Amniotic epithelial cell (primary cell): Measurements from ENCODE around the gene SSH3.
"Not testable (repeated sequence)": the region's sequence is repeated elsewhere in the genome, so short reads cannot be mapped to it uniquely, and the experiment has no call there.

Source experiments
- DNase-seq: peaks from one replicate; pipeline ENCODE4 v3.0.0-alpha.2; 2010; ENCODE audit warnings: low read depth

Gene SSH3

DNA sequence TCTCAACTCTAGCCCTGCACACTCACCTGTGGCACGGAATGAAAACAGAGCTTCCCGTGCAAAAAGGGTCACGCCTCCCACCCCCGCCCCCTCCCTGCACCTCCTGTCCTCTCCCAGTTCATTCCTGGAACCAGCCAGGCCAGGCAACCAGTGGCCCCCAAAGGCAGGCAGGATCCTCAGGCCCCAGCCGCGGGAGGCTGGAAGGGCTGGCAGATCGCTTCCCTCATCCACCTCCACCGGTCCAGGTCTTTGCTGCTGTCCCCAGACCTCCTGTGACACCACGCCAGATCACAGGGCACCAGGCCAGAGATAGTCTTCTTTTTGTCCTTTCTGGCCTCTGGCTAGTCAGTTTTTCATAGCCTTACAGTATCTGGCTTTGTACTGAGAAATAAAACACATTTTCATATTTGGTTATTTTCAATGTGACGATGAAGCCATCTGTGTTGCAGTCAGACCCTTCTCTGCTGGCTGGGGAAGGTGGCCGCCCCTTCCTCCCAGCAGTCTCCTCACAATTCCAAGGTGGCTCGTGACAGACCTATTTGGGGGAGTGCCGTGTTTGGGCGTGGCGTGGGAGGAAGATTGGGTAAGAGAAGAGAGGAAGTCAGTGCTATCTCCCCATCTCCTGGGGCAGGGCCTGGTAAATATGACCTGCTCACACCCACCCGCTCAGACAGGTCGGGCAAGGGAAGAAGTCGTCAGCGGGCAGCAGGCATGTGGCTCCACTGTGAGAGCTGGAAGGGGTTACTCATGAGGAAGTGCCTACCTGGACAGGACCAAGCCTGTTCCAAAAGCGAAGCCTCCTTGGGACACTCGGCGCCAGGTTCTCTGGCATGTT lies 9.1 kb downstream of the SSH3 start:
- DNase-seq, result peak; percentile 58

DNA sequence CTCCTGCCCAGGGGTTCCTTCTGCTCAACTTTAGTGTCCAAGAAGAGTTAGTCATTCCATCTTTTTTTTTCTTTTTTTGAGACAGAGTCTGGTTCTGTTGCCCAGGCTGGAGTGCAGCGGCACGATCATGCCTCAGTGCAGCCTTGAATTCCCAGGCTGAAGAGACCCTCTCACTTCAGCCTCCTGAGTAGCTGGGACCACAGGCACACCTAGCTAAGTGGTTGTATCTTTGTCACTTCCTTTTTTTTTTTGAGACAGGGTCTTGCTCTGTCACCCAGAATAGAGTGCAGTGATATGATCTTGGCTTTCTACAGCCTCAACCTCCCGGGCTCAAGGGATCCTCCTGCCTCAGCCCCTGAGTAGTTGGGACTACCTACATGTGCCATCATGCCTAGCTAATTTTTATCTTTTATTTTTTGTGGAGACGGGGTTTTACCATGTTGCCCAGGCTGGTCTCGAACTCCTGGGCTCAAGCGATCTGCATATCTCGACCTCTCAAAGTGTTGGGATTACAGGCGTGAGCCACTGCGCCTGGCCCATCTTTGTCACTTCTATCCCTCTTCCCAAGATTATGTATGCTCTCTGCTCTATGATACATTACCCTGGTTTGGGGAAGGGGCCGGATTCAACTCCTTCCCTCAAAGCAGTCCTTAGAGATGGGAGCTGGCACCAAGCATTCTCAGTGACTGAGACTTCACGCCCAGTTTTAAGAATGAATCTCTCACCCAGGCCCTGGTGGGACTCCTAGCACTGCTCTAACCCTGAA lies 10.0 kb downstream of the SSH3 start:
- no peak for DNase-seq

DNA sequence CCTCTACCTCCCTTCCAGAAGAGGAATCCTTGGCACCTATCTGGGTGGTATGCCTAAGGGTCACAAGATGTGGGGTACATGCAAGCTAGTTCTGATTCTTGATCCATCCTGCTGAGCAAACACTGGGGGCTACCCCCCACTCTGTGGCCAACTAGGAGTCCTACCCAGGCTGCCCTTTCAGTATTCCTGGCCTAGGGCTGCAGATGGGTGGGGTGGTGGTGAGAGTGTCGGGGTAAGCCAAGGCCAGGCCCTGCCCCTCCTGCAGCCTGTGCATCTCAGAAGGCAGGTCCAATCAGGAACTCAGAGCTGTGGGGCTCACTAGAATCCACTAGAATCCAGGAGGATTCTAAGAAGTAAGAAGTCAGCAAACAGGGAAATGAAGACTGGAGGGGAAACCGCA lies 10.9 kb downstream of the SSH3 start:
- no peak for DNase-seq

DNA sequence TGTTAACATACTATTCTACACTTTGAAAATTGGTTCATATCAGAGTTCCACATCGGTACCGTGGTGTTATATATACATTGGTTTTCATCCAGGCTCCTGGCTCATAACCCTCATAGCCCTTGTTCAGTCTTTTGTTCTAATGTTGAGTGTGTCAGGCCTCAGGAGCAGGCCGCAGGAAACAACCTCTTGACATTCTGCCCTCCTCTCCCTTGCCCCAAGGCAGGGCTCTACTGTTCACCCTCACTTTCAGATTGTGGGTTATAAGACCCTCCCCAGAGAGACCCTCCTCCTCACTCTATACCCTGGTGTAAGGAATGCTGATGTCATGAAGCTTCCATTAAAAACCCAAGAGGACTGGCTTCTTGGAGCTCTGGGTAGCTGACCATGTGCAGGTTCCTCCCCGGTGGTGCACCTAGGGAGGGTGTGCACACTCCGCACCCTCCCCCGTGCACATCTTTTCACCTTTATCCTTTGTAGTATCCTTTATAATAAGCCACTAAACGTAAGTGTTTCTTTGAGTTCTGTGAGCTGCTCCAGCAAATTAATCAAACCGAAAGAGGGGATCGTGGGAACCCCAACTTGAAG lies 12.1 kb downstream of the SSH3 start:
- DNase-seq, result no peak

DNA sequence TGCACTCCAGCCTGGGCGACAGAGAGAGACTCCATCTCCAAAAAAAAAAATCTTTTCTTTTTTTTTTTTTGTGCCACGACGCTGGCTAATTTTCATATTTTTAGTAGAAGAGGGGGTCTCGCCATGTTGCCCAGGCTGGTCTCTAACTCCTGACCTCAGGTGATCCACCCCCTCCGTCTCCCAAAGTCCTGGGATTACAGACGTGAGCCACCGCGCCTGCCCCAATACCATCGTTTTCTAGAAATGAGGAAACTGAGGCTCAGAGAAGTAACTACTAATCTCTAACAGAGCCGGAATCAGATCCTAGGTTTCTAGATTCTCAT lies 13.5 kb downstream of the SSH3 start:
- DNase-seq, result no peak

DNA sequence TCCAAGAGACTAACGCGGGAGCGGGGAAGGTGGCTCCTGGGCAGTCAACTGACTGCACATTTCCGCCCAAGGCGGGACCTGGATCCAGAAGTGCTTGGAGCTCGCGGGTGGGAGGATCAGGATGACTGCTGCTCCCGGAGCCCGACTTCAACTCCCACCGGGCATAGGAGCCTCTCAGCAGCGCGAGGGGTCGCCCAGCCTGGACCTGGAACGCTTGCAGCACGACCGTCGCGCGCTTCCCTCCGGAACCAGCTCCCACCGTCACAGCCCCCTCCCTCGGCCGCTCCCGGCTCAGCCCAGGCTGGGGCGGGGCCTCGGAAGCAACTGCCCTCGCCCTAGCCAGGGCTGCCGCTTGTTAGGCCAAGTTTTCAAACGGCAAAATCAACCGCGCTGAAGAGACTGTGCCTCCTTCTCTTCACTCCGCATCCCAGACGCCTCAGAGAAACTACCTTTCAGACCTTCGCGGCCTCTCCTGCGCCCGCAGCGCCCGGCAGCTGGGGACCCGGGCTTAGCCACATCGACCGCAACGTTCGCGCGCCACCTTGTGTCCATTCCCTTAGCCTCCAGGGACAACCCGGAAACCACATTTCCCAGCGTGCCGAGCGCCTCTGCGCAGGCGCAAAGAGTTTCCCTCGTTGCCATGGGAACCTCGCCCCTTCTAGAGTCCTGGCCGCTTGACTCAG lies 14.0 kb downstream of the SSH3 start:
- DNase-seq, result peak; percentile 84

DNA sequence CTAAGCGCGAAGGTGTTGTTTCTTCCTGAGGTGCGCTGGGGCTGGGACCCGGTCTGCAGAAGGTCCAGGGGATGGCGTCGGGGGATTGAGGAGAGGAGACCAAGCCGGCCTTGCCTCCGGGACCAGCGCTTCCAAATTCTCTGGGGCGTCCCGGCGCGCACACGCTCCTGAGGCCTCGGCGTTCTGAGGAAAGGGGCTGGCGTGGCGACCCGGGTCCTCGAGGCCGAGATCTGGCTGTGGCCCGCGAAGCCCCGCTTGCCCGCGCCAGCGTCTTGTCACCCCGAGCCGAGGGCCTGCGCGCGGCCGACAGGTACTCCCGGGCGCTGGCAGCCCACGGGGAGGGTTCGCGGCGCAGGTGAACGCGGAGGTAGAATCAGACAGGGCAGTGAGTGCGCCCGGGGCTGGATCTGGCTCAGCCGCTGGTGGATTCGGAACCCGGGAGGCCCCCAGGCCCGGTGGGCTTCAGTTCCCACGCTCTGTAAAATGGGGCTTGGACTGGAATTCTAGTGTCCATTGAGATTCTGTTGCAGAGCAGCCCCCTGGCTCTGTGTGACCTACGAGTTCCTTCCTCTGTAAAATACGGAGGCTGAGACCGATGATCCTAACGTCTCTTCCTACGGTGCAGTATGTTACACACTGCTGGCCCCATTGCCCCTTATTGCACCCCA lies 14.7 kb downstream of the SSH3 start:
- no peak for DNase-seq

DNA sequence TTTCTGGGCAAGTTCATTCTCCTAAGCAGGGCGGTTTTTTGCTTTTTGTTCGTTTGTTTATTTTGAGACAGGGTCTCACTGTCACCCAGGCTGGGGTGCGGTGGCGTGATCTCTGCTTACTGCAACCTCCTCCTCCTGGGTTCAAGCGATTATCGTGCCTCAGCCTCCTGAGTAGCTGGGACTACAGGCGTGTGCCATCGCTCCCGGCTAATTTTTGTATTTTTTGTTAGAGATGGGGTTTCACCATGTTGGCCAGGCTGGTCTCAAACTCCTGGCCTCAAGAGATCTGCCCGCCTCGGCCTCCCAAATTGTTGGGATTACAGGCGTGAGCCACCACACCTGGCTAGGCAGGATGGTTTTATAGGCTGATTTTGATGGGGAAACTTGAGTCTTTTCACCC lies 15.5 kb downstream of the SSH3 start:
- DNase-seq, result not testable (repeated sequence)

DNA sequence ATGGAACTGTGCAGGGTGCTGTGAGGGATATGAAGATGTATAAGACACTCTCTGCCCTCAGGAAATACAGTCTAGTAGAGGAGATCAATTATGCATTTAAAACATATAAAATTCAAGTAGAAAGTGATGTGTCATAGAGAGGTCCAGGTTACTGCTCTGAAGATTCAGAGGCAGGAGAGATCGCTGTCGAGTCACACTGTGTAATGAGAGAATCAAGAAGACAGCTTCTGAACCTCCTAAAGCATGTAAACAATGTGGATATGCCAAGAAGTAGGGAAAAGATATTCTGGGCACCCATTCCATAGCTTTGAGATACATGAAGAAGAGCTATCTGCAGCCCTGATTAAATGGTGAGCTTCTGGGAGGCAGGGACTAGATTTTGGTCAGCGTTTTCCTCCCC lies 16.7 kb downstream of the SSH3 start:
- no peak for DNase-seq

DNA sequence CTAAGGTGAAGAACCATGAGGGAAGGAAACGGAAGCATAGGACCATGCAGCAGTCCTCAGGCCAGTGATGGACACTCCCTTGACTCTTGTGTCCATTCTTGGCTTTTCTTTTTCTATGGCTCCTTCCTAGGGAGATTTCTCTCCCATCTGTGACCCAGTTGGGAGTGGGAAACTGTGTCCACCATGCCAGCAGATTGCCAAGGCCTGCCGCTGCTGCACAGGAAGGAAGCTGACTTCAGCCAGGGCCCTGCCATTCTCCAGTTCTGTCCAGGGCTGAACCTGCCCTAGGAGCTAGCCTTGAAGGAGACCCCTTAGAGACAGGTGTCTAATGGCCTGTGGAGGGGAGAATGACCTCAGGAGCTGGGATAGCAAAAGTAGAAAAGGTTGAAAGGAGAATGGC lies 17.4 kb downstream of the SSH3 start:
- no peak for DNase-seq

DNA sequence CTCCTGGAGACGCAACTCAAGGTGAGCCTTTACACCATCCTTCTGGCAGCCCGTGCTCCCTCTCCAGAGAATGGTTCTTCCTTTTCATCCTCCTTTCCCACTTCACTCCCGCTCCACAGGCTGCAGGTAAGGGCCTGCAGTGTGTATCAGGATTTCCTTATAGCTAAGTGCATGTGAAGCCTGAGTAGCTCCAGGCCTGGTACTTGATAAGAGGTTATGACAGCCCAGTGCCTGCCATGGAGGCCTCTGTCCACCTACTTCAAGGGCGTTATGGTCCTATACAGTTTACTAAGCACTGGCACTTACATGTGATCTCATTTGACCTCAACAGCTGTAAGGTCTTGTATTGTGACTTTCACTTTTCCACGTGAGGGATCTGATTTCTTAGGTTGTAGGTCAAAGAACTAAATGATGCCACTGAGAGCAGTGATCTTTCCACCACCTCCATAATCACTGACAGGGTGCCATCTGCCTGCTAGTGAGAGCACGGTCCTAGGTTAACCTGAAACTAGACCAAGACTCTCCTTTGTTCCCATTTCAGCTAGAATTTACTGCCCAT lies 18.1 kb downstream of the SSH3 start:
- no peak for DNase-seq

DNA sequence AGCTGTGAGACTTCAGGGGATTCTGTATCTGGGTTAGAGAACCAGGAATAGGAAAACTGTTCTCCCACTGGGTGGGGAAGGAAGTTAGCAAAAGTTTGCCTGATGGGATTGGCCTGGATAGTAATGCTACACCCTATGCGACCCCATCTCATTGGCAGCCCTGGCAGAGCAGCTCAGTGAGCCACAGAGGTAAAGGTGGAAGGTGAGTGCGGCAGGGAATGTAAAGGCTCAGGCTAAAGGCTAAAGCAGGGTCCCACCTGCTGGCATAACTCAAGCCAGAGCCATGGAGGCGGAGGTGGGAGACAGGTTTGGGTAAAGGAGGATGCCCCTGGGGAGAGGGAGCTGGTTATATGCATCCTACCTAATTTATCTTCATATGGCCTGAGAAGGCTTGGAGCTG lies 18.7 kb downstream of the SSH3 start:
- no peak for DNase-seq

DNA sequence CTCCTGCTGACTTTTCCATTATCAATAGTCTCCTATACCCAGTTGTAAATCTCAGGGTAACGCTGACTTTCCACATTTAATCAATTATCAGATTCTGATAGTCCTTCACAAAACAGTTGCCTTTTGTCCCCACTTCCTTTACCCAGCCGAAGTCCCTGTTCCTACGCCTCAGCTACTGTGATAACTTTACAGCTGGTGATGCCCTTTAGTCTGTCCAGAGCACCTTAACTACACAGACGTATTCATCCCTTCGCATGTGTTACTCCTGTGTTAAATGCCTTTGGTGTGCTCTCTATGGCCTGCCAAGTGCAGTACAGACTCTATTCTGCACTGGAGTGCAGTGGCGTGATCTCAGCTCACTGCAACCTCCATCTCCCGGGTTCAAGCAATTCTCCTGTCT lies 20.2 kb downstream of the SSH3 start:
- DNase-seq, result no peak

DNA sequence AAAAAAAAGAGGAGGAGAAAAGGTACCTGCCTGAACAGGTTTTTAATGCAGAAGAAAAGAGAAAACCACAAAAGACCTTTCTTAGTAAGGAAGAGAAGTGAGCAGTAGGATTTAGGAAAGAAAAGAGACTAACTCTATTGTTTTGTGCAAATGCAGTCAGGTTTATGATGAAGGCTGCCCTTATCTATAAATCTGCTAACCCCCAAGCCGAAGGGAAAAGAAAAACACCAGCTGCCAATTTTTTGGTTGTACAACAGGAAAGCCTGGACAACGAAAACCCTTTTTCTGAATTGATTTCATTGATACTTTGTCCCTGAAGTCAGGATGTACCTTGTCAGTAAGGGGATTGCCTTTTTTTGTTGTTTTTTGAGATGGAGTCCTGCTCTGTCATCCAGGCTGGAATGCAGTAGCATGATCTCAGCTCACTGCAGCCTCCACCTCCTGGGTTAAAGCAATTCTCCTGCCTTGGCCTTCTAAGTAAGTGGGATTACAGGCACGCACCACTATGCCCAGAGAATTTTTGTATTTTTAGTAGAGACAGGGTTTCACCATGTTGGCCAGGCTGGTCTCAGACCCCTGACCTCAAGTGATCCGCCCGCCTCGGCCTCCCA lies 28.9 kb downstream of the SSH3 start:
- no peak for DNase-seq

DNA sequence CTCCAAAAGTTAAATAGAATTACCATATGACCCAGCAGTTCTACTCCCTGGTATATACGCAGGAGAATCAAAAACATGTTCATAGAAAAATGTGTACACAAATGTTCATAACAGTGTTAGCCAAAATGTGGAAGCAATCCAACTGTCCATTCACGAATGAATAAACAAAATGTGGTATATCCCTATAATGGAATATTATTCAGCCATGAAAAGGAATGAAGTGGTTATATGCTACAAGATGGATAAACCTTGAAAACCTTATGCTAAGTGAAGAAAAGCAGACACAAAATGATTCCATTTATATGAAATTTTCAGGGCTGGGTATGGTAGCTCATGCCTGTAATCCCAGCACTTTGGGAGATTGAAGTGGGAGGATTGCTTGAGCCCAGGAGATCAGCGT lies 33.9 kb downstream of the SSH3 start:
- DNase-seq, result no peak

DNA sequence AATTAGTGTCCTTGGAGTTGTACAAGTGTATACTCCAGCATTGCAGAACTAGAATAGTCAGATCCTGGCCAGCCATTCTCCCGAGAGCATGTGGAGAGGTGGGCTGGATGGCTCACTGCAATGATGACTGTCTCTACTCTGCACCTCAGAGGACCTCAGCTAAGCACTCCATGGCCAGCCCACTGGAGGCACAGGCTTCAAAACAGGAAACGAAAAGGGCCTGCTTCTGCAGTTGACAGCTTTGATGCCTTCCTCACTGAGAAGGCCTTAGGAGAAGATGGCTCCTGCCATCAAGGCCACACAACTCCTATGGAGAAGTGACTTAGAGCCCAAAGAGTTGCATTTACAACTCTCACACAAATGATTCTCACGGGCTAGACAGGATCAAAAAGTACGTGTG lies 40.9 kb downstream of the SSH3 start:
- DNase-seq, result no peak

DNA sequence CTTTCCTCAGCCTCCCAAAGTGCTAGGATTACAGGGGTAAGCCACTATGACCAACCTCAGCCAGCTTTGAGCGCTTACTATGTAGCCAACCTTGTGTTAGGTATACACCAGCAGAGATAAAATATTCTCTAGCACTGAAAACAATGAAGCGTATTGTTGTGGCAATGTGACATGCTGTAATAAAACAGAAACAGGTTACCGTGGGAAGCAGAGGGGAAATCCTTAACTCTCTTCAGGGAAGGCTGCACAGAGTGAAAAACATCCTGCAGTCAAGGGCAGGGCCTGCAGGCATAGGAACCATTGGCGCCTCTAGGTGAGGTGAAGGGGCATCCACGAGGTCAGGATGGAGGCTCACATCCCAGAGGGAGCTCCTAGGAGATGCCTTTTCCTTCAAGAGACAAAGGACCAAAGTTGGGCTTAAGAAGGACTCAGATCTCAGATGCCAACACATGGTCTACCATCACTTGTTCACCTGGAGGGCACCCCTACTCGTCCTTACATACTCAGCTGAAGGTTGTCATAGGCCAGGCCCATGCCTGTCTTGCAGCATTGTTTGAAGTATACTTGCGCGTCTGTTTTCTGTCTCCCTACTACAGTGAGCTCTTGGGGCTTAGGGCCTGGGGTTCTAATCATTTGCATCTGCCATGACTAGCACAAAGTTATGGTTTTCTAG lies 42.1 kb downstream of the SSH3 start:
- no peak for DNase-seq

DNA sequence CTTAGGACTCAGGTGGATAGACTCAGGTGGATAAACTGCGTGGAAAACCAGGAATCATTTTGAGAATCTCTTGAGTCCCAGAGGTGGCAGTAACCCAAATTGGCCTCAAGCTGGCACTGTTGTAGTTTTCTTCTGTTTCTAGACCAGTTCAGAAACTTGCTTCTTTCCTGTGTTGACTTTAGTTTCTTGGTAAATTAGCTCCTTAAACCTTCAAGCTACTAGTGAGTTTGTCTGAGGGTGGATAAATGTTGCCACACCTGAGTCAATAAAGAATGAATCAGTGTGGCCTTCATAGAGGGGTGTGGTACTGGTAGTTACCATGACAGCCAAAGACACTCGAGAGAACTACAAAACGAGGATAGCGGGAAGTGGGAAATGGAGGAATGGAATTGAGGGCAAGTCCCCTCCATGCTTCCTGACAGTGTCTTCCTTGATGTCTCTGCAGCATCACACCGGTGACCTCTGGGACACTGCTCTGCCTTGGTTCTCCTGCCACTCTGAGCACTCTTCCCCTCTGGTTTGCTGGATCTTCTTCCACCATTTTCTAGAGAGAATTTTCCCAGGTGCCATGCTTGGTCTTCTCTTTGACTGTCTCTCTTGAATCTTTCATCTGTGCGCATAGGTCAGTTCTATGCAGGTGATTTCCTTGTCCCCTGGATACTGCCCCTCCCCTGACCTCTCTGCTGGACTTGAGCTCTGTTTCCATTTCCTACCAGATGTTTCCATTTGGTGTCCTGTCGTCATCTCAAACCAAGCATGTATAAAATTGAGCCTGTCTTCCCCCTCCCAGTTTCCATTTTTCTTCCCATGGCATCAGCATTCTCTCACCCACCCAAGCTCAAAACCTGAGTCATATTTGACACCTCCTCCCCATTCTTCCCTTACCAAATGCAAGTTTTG lies 42.8 kb downstream of the SSH3 start:
- peak; percentile 61 for DNase-seq

DNA sequence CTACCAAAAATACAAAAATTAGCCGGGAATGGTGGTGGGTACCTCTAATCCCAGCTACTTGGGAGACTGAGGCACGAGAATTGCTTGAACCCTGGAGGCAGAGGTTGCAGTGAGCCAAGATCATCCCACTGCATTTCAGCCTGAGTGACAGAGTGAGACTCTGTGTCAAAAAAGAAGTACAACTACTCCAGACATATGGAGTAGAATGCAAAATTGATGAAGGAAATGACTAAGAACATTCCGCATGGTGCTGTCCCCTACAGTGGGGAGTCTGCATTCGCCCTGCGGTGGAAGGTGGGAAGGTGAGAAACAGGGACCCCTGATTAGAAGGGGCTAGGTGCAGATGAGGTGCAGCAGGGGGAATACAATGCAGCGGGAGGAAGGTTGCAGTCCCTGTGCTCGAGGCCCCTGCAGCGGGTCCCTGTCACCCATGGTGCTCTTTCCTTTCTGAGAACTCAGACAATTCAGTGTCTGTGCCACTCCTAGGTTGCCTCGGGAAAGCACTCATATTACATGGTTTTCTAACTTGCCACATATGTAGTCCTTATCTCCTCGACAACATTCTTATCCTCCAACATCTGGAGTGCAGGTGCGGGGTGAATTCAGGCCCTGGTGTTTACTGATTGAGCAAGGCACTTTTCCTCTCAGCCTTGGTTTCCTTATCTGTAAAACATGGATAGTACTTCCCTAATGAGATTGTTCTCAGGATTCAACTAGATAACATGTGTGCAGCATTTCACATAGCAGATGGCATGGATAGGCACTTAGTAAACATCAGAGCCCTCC lies 44.8 kb downstream of the SSH3 start:
- peak; percentile 89 for DNase-seq
